Measurements from ENCODE around the gene KCNH4.

The KCNH4 gene

DNA sequence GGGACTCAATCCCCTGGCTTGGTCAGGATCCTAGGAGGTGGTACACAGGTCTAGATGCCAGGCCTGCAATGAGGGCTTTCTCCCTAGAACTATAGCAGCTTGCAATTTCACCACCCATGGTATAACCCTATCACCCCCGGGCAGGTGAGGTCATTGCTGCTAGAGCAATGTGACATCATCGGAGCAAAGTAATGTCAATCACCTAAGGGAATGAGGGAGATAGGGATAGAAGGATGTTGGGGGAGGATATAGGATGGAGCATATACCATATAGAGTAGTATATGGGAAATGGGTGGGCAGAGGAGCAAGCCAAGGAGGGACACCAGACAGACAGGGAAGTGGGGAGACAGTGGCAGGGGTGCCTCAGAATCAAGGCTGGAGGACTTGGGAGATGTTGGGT lies 3.3 kb downstream of the KCNH4 start:
- Histone ChIP-seq H3K4me3 (ENCODE audit: low read depth, low read length) (no peak overlapping the region), H3K9me3 (ENCODE audit: control insufficient read depth, insufficient read depth, low read depth, low read length) (no peaks in the 10 kb centered on the region), H3K36me3 (ENCODE audit: control insufficient read depth in 2 of 2, insufficient read depth in 1 of 2, low read length in 2 of 2) (no peaks in the 10 kb centered on the region), H3K27ac (ENCODE audit: extremely low read depth, low read depth, low read length) (no peak overlapping the region), H3K4me1 (ENCODE audit: control insufficient read depth, insufficient read depth, low read length) (no peaks in the 10 kb centered on the region)
- POLR2A ChIA-PET, result interaction anchor here (0.7 kb wide), 1 partner anchor 59 kb away, joined by 4 read pairs; no protein-coding TSS in a partner anchor
- CTCF ChIA-PET, result no interaction called here
- TF ChIP-seq, protein P1, sequence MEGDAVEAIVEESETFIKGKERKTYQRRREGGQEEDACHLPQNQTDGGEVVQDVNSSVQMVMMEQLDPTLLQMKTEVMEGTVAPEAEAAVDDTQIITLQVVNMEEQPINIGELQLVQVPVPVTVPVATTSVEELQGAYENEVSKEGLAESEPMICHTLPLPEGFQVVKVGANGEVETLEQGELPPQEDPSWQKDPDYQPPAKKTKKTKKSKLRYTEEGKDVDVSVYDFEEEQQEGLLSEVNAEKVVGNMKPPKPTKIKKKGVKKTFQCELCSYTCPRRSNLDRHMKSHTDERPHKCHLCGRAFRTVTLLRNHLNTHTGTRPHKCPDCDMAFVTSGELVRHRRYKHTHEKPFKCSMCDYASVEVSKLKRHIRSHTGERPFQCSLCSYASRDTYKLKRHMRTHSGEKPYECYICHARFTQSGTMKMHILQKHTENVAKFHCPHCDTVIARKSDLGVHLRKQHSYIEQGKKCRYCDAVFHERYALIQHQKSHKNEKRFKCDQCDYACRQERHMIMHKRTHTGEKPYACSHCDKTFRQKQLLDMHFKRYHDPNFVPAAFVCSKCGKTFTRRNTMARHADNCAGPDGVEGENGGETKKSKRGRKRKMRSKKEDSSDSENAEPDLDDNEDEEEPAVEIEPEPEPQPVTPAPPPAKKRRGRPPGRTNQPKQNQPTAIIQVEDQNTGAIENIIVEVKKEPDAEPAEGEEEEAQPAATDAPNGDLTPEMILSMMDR (tag by site-specific recombination; IDR thresholded peaks at IDR 0.05), result no peak
- TF ChIP-seq ZNF366 (tag by site-specific recombination; conservative IDR thresholded peaks at IDR 0.05) (peak; percentile 91), ZNF473 (tag by site-specific recombination; IDR thresholded peaks at IDR 0.05) (no peak), ZNF354C (tag by site-specific recombination; IDR thresholded peaks at IDR 0.05; ENCODE audit: borderline replicate concordance, low read depth) (no peak), ZNF629 (tag by site-specific recombination; IDR thresholded peaks at IDR 0.05) (peak; percentile 91), TCF7L2 (IDR thresholded peaks at IDR 0.05; ENCODE audit: borderline replicate concordance, low read depth, low read length) (no peak), ZNF544 (tag by site-specific recombination; IDR thresholded peaks at IDR 0.05) (no peak), BCL11B (tag by site-specific recombination; IDR thresholded peaks at IDR 0.05; ENCODE audit: low read depth) (no peak), YY1 (tag by site-specific recombination; IDR thresholded peaks at IDR 0.05) (no peak), ZNF202 (tag by site-specific recombination; IDR thresholded peaks at IDR 0.05; ENCODE audit: borderline replicate concordance) (no peak), FEZF1 (tag by site-specific recombination; IDR thresholded peaks at IDR 0.05) (no peak), ZBTB48 (tag by site-specific recombination; IDR thresholded peaks at IDR 0.05) (no peak; the same call in none of the 2 replicates), ZXDB (tag by site-specific recombination; IDR thresholded peaks at IDR 0.05) (no peak), ZNF211 (tag by site-specific recombination; IDR thresholded peaks at IDR 0.05; ENCODE audit: low read depth) (peak; percentile 67; the same call in 1 of the 2 replicates), MZF1 (tag by site-specific recombination; IDR thresholded peaks at IDR 0.05; ENCODE audit: borderline replicate concordance) (no peak), ZNF785 (tag by site-specific recombination; IDR thresholded peaks at IDR 0.05) (no peak), ZBTB21 (tag by site-specific recombination; IDR thresholded peaks at IDR 0.05) (peak; percentile 79), ZNF16 (tag by site-specific recombination; IDR thresholded peaks at IDR 0.05; ENCODE audit: low read depth) (no peak), ZNF394 (tag by site-specific recombination; IDR thresholded peaks at IDR 0.05; ENCODE audit: borderline replicate concordance) (no peak), ZNF48 (tag by site-specific recombination; IDR thresholded peaks at IDR 0.05) (no peak), ZNF701 (tag by site-specific recombination; IDR thresholded peaks at IDR 0.05) (no peak)
- TF ChIP-seq, protein P2, sequence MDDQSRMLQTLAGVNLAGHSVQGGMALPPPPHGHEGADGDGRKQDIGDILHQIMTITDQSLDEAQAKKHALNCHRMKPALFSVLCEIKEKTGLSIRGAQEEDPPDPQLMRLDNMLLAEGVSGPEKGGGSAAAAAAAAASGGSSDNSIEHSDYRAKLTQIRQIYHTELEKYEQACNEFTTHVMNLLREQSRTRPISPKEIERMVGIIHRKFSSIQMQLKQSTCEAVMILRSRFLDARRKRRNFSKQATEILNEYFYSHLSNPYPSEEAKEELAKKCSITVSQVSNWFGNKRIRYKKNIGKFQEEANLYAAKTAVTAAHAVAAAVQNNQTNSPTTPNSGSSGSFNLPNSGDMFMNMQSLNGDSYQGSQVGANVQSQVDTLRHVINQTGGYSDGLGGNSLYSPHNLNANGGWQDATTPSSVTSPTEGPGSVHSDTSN (CRISPR knock-in tag; IDR thresholded peaks at IDR 0.05), result no peak
- TF ChIP-seq, protein P3, sequence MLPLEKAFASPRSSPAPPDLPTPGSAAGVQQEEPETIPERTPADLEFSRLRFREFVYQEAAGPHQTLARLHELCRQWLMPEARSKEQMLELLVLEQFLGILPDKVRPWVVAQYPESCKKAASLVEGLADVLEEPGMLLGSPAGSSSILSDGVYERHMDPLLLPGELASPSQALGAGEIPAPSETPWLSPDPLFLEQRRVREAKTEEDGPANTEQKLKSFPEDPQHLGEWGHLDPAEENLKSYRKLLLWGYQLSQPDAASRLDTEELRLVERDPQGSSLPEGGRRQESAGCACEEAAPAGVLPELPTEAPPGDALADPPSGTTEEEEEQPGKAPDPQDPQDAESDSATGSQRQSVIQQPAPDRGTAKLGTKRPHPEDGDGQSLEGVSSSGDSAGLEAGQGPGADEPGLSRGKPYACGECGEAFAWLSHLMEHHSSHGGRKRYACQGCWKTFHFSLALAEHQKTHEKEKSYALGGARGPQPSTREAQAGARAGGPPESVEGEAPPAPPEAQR (tag by site-specific recombination; IDR thresholded peaks at IDR 0.05), result no peak
- TF ChIP-seq, protein P4, sequence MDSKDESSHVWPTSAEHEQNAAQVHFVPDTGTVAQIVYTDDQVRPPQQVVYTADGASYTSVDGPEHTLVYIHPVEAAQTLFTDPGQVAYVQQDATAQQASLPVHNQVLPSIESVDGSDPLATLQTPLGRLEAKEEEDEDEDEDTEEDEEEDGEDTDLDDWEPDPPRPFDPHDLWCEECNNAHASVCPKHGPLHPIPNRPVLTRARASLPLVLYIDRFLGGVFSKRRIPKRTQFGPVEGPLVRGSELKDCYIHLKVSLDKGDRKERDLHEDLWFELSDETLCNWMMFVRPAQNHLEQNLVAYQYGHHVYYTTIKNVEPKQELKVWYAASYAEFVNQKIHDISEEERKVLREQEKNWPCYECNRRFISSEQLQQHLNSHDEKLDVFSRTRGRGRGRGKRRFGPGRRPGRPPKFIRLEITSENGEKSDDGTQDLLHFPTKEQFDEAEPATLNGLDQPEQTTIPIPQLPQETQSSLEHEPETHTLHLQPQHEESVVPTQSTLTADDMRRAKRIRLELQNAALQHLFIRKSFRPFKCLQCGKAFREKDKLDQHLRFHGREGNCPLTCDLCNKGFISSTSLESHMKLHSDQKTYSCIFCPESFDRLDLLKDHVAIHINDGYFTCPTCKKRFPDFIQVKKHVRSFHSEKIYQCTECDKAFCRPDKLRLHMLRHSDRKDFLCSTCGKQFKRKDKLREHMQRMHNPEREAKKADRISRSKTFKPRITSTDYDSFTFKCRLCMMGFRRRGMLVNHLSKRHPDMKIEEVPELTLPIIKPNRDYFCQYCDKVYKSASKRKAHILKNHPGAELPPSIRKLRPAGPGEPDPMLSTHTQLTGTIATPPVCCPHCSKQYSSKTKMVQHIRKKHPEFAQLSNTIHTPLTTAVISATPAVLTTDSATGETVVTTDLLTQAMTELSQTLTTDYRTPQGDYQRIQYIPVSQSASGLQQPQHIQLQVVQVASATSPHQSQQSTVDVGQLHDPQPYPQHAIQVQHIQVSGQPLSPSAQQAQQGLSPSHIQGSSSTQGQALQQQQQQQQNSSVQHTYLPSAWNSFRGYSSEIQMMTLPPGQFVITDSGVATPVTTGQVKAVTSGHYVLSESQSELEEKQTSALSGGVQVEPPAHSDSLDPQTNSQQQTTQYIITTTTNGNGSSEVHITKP (tag by site-specific recombination; IDR thresholded peaks at IDR 0.05), result peak; percentile 81
- TF ChIP-seq, protein P5, sequence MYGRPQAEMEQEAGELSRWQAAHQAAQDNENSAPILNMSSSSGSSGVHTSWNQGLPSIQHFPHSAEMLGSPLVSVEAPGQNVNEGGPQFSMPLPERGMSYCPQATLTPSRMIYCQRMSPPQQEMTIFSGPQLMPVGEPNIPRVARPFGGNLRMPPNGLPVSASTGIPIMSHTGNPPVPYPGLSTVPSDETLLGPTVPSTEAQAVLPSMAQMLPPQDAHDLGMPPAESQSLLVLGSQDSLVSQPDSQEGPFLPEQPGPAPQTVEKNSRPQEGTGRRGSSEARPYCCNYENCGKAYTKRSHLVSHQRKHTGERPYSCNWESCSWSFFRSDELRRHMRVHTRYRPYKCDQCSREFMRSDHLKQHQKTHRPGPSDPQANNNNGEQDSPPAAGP (tag by site-specific recombination; IDR thresholded peaks at IDR 0.05), result no peak
- TF ChIP-seq, protein P6, sequence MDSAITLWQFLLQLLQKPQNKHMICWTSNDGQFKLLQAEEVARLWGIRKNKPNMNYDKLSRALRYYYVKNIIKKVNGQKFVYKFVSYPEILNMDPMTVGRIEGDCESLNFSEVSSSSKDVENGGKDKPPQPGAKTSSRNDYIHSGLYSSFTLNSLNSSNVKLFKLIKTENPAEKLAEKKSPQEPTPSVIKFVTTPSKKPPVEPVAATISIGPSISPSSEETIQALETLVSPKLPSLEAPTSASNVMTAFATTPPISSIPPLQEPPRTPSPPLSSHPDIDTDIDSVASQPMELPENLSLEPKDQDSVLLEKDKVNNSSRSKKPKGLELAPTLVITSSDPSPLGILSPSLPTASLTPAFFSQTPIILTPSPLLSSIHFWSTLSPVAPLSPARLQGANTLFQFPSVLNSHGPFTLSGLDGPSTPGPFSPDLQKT (IDR thresholded peaks at IDR 0.05; ENCODE audit: borderline replicate concordance, low read depth, low read length), result no peak
- TF ChIP-seq, protein P7, sequence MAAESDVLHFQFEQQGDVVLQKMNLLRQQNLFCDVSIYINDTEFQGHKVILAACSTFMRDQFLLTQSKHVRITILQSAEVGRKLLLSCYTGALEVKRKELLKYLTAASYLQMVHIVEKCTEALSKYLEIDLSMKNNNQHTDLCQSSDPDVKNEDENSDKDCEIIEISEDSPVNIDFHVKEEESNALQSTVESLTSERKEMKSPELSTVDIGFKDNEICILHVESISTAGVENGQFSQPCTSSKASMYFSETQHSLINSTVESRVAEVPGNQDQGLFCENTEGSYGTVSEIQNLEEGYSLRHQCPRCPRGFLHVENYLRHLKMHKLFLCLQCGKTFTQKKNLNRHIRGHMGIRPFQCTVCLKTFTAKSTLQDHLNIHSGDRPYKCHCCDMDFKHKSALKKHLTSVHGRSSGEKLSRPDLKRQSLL (tag by site-specific recombination; IDR thresholded peaks at IDR 0.05), result no peak
